Globus pallidus (tissue), 1 donor: ENCODE results near the gene SMG6.
A peak's percentile ranks its signal among the peaks of the same experiment; 100 is the strongest.

ENCODE experiments used
- DNase-seq: peaks from one replicate; pipeline ENCODE4 v3.0.0-alpha.2; 2015; ENCODE audit warnings: low spot score

SMG6 gene

GRCh38 chr17:2235265-2235664 lies 68.3 kb downstream of the SMG6 start:
- no peak for DNase-seq

- no peak for DNase-seq
Measured at GRCh38 chr17:2233441-2233947, 70.1 kb downstream of the SMG6 start.

- no peak for DNase-seq
Measured at GRCh38 chr17:2232244-2232638, 71.3 kb downstream of the SMG6 start.

- DNase-seq, result no peak
Measured at GRCh38 chr17:2230877-2231276, 72.7 kb downstream of the SMG6 start.

GRCh38 chr17:2227025-2227699 lies 76.4 kb downstream of the SMG6 start:
- no peak for DNase-seq

GRCh38 chr17:2223617-2223927 lies 80.0 kb downstream of the SMG6 start:
- DNase-seq, result no peak

GRCh38 chr17:2222901-2223616 lies 80.5 kb downstream of the SMG6 start:
- no peak for DNase-seq

GRCh38 chr17:2222301-2222700 lies 81.3 kb downstream of the SMG6 start:
- DNase-seq, result no peak

- no peak for DNase-seq
Measured at GRCh38 chr17:2218426-2218825, 85.2 kb downstream of the SMG6 start.

- DNase-seq, result peak; percentile 67
Measured at GRCh38 chr17:2215616-2216364, 87.8 kb downstream of the SMG6 start.

GRCh38 chr17:2214929-2215615 lies 88.5 kb downstream of the SMG6 start:
- DNase-seq, result peak; percentile 33

GRCh38 chr17:2214047-2214928 lies 89.3 kb downstream of the SMG6 start:
- peak; percentile 80 for DNase-seq

GRCh38 chr17:2213291-2213960 lies 90.2 kb downstream of the SMG6 start:
- DNase-seq, result peak; percentile 54

GRCh38 chr17:2212400-2212981 lies 91.1 kb downstream of the SMG6 start:
- peak; percentile 64 for DNase-seq

GRCh38 chr17:2211661-2212399 lies 91.8 kb downstream of the SMG6 start:
- no peak for DNase-seq

- no peak for DNase-seq
Measured at GRCh38 chr17:2210726-2211125, 92.9 kb downstream of the SMG6 start.

- DNase-seq, result no peak
Measured at GRCh38 chr17:2207815-2208515, 95.6 kb downstream of the SMG6 start.

- no peak for DNase-seq
Measured at GRCh38 chr17:2204393-2204792, 99.2 kb downstream of the SMG6 start.

- DNase-seq, result no peak
Measured at GRCh38 chr17:2203818-2204217, 99.8 kb downstream of the SMG6 start.
